CD4-positive, alpha-beta T cell (primary cell): ENCODE results near the gene BMF. TPM values are rescaled to one million over a fixed set of nuclear protein-coding genes. Genes with fewer than 3 reads are reported as not detected.

ENCODE experiments used
- ATAC-seq: fragments of 200-7000 bp; cut with Tn5 transposase; one replicate; pipeline ENCODE4 v1.10.0; 2022; ENCODE audit warnings: mild to moderate bottlenecking; ENCODE audit not compliant: poor library complexity
- CTCF ChIA-PET: fragments of 350-600 bp; sonication (Branson Sonifier 250); formaldehyde crosslinking; loops from one replicate; lab custom pipeline; 2021; ENCODE audit warnings: antibody characterized with exemption, inconsistent platforms; lab: Charles Lee
- POLR2A ChIA-PET: fragments of 350-600 bp; sonication (Branson Sonifier 250); formaldehyde crosslinking; loops from one replicate; lab custom pipeline; 2021; ENCODE audit warnings: antibody characterized with exemption, inconsistent platforms; lab: Charles Lee
- DNase-seq, 14 experiments: peaks; one replicate each; pipeline ENCODE4 v3.0.0-alpha.2; 2013 to 2020; ENCODE audit warnings: mixed read lengths in 2 of 14
- H3K27ac ChIP-seq, 2 donors: one replicate each; pipeline versions ENCODE4 v1.5.1 to v1.7.0; 2013; ENCODE audit warnings: low read length in 2 of 2, low read depth in 1 of 2, mild to moderate bottlenecking in 1 of 2
- H3K27me3 ChIP-seq, 2 experiments: 1 replicate in 1 of 2; 2 replicates in 1 of 2; pipeline versions ENCODE4 v1.6.1 to v1.7.0; 2013; ENCODE audit warnings: low read length in 2 of 2, control low read depth in 1 of 2, mild to moderate bottlenecking in 1 of 2, moderate library complexity in 1 of 2; ENCODE audit not compliant: insufficient read depth in 2 of 2, control insufficient read depth in 1 of 2
- H3K36me3 ChIP-seq: one replicate; pipeline ENCODE4 v1.6.1; 2013; ENCODE audit warnings: low read length, control low read depth; ENCODE audit not compliant: insufficient read depth
- H3K4me1 ChIP-seq: one replicate; pipeline ENCODE4 v1.6.1; 2013; ENCODE audit warnings: low read length, control low read depth; ENCODE audit not compliant: insufficient read depth
- H3K4me3 ChIP-seq: one replicate; pipeline ENCODE4 v1.5.1; 2013; ENCODE audit warnings: mild to moderate bottlenecking, low read length, moderate library complexity
- H3K9me3 ChIP-seq, 2 experiments: 1 replicate in 1 of 2; 2 replicates in 1 of 2; pipeline versions ENCODE4 v1.6.1 to v1.7.0; 2013; ENCODE audit warnings: low read length in 2 of 2, mild to moderate bottlenecking in 2 of 2, control low read depth in 1 of 2, moderate library complexity in 1 of 2; ENCODE audit not compliant: control insufficient read depth in 1 of 2, insufficient read depth in 1 of 2
- H3K27ac Mint-ChIP-seq: one replicate; pipeline ENCODE4 v1.8.0; 2020; ENCODE audit warnings: mixed read lengths
- H3K27me3 Mint-ChIP-seq: one replicate; pipeline ENCODE4 v1.8.0; 2021; ENCODE audit warnings: mixed read lengths
- H3K36me3 Mint-ChIP-seq: one replicate; pipeline ENCODE4 v1.8.0; 2021; ENCODE audit warnings: low read depth, mixed read lengths
- H3K4me1 Mint-ChIP-seq: one replicate; pipeline ENCODE4 v1.8.0; 2021; ENCODE audit warnings: low read depth, mixed read lengths
- H3K4me3 Mint-ChIP-seq: one replicate; pipeline ENCODE4 v1.8.0; 2020; ENCODE audit warnings: mild to moderate bottlenecking, mixed read lengths
- H3K9me3 Mint-ChIP-seq: one replicate; pipeline ENCODE4 v1.8.0; 2020; ENCODE audit warnings: mixed read lengths
- CTCF ChIP-seq: fragments of 200-600 bp; IDR thresholded peaks from one replicate; pipeline ENCODE4 v1.8.0; 2022; ENCODE audit warnings: antibody characterized with exemption, mild to moderate bottlenecking
- intact Hi-C, 2 experiments: fragments of 100-400 bp; cut with DNase I in 1 of 2; cut with micrococcal nuclease in 1 of 2; formaldehyde crosslinking; loops; one replicate each; pipeline versions ENCODE4 v1.15.1 to v1.9.0; 2023 to 2025; cut with DNase I, micrococcal nuclease
- total RNA-seq, 174 experiments: library from RNA in 2 of 174; stranded (reverse) in 2 of 174; gene quantifications; one replicate each; pipeline ENCODE4 v1.2.3 and lab custom pipeline; 2021 to 2026

Gene BMF
- total RNA-seq, 2 experiments from 2014 or later = 13.5 to 13.9 TPM

DNA sequence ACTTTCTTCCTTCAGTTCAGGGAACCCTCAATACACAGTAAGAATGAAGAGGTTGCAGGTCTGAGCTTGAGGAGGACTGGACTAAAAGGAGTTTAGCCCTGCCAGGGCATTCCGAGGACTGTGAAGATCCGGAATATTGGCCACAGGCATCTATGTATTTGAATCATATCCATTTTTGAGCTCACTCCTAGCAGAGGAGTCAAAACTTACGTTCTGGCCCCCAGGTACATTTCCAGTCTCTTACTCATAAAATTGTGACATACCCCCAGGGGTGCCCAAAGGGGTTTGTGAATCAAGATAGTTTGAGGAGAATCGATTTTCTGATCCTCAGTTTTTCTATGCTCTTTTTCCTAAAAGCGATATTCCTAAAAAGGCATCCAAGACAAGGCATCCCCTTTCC, 42.1 kb downstream of the BMF start:
- H3K4me1 ChIP-seq = peaks cover 9% of the 10 kb centered on the region
- ATAC-seq (no peak), DNase-seq (no peak)
- Mint-ChIP-seq H3K4me3 (no peak overlapping the region), H3K27me3 (no peaks in the 10 kb centered on the region), H3K27ac (no peak overlapping the region), H3K36me3 (no peaks in the 10 kb centered on the region), H3K4me1 (peaks cover 14% of the 10 kb centered on the region), H3K9me3 (no peaks in the 10 kb centered on the region)
- no peaks in the 10 kb centered on the region for H3K27me3 ChIP-seq
- ChIA-PET POLR2A (no interaction called here), CTCF (interaction anchor here (1.0 to 1.2 kb wide), 2 partner anchors 38 to 40 kb away, joined by 3 to 4 read pairs; no protein-coding TSS in a partner anchor)
- no peak for TF ChIP-seq CTCF
- intact Hi-C loops = no loop called here
- H3K9me3 ChIP-seq = no peaks in the 10 kb centered on the region
- H3K36me3 ChIP-seq = no peaks in the 10 kb centered on the region
- H3K27ac ChIP-seq = no peak overlapping the region
- H3K4me3 ChIP-seq = no peak overlapping the region

- Mint-ChIP-seq H3K4me3 (no peak overlapping the region), H3K9me3 (no peaks in the 10 kb centered on the region)
- H3K9me3 ChIP-seq = no peaks in the 10 kb centered on the region
Observed at GRCh38 chr15:40065166-40065565, 43.5 kb downstream of the BMF start.

DNA sequence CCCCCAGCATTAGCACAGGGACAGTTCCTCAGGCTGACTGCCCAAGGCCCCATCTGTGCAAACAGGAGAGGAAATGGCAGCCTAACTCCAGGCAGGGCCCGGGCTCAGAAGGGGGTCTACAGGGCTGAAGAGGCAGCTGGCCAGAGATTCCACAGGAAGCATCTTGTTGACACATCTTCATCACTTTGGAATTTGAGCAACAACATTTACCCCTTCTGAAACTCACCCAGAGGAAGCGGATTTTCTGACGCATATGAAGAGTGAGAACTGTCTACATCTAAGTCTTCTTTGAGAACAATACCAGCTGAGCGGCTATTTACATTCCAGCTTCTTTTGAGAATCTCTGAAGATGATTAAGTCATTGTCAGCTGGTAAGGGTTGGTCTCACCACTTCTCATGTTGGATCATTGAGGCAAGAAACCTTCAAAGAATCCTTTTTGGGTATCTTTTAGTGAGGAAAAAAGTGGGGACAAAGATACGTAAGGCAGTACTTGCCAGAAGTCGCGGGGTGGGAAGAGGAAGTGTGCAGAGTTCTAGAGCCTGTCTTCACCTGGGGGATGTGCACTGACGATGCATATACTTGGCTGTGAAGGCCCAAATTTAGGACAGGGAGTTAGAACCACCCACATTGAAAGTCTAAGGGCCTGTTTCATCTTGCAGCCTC, 44.3 kb downstream of the BMF start:
- Histone ChIP-seq H3K4me1 (peaks cover 12% of the 10 kb centered on the region), H3K9me3 (no peaks in the 10 kb centered on the region), H3K27me3 (no peaks in the 10 kb centered on the region), H3K4me3 (no peak overlapping the region), H3K36me3 (no peaks in the 10 kb centered on the region), H3K27ac (no peak overlapping the region)
- POLR2A ChIA-PET = interaction anchor here (1.0 kb wide), 1 partner anchor 10 kb away, joined by 4 read pairs; no protein-coding TSS in a partner anchor
- H3K4me1 Mint-ChIP-seq = peaks cover 14% of the 10 kb centered on the region
- H3K36me3 Mint-ChIP-seq = no peaks in the 10 kb centered on the region
- H3K4me3 Mint-ChIP-seq = peak overlapping the region; percentile 5
- ATAC-seq (peak; percentile 79), DNase-seq (peak in 1 of 14 experiments; percentile 20)
- H3K27me3 Mint-ChIP-seq = no peaks in the 10 kb centered on the region
- CTCF ChIA-PET = no interaction called here
- intact Hi-C loops = no loop called here
- peak overlapping the region; percentile 79 for H3K27ac Mint-ChIP-seq
- no peaks in the 10 kb centered on the region for H3K9me3 Mint-ChIP-seq
- no peak for TF ChIP-seq CTCF

More at GRCh38 chr15:40065166-40065565, 43.5 kb downstream of the BMF start:
- H3K27ac ChIP-seq = no peak overlapping the region
- ATAC-seq (no peak), DNase-seq (no peak)
- Mint-ChIP-seq H3K27me3 (no peaks in the 10 kb centered on the region), H3K36me3 (no peaks in the 10 kb centered on the region), H3K27ac (peak overlapping the region; percentile 79), H3K4me1 (peaks cover 14% of the 10 kb centered on the region)
- intact Hi-C loops = no loop called here
- TF ChIP-seq CTCF = no peak
- no peaks in the 10 kb centered on the region for H3K27me3 ChIP-seq
- ChIA-PET CTCF (no interaction called here), POLR2A (no interaction called here)
- peaks cover 12% of the 10 kb centered on the region for H3K4me1 ChIP-seq
- H3K36me3 ChIP-seq = no peaks in the 10 kb centered on the region
- H3K4me3 ChIP-seq = no peak overlapping the region
